HK-2 (cell line): Measurements from ENCODE around the gene DBNDD1.
"Not testable (repeated sequence)": the region's sequence is repeated elsewhere in the genome, so short reads cannot be mapped to it uniquely, and the experiment has no call there.

Experiments used
- DNase-seq: peaks from one replicate; pipeline ENCODE4 v3.0.0-alpha.2; 2018; ENCODE audit not compliant: unreplicated experiment

The DBNDD1 gene

DNA sequence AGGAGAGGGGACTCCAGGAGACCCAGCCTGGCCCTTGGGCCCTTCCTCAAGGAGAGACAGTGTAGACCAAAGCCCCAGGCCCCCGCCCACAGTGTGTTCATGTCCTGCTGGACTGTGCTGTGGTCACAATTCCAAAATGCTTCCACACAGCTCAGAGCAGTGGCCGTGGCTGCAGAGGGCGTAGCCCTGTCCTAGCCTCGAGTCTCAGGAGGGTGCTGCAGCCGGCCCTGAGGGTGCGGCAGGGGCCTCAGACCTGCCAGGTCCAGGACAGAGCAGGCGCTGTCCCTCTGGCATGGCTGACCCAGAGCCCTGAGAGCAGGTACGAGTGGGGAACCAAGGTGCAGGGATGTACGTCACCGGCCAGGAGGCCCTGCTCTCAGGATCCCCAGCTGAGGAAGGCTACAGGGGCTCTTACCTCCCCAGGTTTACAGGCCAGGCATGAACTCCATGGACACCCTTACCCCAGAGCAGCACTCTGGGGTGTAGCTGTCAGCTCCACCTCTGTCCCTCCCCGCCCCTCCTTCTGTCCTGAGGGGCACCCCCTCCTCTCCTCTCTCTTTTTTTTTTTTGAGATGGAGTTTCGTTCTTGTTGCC is 7.3 kb downstream of the DBNDD1 start:
- no peak for DNase-seq

DNA sequence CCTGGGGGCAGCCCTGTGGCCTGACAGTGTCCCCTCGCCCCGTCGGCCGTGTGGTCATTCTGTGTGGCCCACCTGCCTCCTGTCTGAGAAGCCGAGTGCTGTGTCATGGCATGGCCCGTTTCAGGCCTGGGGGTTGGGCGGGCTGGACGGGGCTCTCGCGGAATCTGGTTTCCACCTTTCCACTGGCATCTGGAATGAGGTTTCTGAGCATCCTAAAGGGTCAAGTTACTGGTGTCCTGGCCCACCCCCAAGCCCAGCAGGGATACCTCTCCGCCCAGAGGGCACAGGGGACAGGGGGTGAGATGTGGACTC is 7.8 kb downstream of the DBNDD1 start:
- DNase-seq, result no peak

DNA sequence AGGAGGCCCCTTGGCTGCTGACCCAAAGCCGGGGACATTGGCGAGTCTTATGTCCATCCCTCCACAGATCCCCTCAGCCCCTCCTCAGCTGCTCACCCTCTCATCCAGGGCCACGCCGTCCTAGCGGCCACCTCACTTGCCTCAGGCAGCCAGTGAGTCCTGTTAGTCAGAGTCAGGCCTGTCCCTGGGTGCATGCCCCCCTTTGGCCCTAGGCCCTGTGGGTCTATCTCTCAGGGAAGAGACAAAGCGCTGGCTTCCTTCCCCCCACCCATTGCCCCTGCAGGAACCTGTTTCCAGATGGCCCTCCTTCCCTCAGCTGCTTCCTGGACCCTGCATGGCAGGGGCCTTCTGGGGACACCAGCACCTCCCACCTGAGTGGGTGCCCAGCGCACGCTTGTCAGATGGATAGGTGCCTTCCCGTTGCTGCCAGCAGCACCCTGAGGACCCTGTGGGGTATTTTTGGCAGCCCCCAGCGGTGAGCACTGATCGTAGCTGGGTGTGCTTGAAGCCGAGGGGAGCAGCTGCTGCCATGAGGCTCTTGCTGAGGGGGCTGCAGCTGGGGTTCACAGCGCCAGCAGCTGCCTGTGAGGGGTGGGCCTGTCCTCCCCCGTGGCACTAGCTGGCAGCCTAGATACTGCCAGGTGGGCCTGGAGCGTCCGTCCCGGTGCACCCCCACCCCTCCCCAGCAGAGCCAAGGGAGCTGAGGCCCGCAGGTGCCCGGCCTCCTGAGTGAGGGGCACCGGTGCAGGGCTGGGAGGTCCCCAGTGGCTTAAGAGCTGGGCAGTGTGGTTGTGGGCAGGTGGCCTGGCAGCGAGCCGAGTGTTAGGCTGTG is 8.4 kb downstream of the DBNDD1 start:
- no peak for DNase-seq

DNA sequence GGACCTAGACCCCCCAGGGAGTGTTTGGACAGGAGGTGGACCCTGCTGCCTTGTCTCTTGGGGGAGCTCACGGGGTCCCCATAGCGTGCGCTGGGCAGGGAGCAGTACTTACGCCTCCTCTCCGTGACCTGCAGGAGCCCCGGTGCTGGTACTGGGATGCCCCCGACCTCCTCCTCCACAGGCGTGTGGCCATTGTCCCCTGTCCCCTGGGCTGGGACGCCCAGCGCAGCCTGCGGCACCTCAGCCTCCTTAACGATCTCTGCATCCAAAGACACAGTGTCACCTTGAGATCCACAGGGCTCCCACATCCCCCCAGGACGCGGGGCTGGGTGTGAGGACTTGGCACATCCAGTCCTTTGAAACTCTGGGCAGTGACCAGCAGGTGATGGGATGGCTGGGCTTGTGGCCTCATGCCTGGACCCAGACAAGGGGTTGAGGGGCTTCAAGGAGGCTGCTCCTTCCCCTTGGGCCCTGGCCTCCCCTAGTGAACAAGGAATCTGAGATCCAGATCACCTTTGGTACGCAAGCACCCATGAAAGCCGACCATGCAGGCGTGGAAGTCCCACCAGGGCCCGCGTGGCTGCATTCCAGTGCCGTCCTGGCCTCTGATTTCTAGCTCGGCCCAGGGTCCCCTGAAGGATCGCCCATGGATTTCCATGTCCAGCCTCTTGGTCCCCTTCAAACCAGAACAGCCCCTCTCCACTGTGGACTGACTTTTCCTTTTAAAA is 9.9 kb downstream of the DBNDD1 start:
- no peak for DNase-seq

DNA sequence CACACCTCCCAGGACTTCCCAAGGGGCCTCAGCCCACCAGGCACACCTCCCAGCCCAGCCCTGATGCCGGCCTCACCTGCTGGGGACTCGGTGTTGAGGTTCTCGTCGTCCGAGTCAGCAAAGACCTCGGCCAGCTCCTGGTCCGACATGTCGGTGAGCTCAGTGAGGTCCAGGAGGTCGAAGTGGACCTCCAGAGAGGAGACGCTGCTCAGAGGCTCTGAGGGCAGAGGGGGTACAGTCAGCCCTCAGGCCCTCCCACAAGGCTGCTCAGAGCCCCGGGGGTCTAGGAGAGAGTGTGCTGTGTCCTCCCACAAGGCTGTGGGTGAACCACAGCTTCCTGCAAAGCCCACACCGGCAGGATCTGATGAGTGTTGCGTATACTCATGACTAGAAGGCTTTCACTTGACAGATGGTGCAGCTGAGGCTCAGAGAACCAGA is 10.5 kb downstream of the DBNDD1 start:
- no peak for DNase-seq

DNA sequence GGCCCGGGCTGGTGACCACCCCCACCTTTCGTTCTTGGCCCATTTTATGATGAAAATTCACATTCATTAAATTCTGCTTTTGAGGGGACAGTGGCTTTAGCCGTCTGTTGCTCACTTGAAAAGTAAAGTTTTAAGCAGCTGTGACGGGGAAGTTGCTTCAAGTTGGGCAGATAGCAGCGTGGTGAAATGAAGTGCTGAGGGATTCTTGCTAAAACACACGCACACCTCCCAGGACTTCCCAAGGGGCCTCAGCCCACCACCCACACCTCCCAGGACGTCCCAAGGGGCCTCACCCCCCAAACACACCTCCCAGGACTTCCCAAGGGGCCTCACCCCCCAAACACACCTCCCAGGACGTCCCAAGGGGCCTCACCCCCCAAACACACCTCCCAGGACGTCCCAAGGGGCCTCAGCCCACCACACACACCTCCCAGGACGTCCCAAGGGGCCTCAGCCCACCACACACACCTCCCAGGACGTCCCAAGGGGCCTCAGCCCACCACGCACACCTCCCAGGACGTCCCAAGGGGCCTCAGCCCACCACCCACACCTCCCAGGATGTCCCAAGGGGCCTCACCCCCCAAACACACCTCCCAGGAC is 11.5 kb downstream of the DBNDD1 start:
- DNase-seq, result not testable (repeated sequence)

DNA sequence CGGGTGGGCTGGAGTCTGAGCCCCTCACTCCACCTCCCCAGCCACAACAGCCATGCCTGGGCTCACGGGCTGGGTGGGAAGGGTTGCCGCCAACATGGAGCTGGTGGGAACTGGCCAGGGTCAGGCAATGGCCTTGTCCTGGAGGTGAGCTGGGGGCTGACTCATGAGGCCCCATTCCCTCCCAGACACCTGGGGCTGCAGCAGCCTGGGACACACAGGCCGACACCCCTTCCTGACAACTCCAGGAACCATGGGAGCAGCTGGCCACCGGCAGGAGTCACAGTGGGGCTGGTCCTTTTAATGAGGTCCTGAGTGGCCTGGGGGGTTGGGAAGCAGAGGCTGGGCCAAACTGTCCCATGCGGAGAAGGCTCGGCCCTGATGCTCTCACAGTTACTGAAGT is 12.2 kb downstream of the DBNDD1 start:
- no peak for DNase-seq

DNA sequence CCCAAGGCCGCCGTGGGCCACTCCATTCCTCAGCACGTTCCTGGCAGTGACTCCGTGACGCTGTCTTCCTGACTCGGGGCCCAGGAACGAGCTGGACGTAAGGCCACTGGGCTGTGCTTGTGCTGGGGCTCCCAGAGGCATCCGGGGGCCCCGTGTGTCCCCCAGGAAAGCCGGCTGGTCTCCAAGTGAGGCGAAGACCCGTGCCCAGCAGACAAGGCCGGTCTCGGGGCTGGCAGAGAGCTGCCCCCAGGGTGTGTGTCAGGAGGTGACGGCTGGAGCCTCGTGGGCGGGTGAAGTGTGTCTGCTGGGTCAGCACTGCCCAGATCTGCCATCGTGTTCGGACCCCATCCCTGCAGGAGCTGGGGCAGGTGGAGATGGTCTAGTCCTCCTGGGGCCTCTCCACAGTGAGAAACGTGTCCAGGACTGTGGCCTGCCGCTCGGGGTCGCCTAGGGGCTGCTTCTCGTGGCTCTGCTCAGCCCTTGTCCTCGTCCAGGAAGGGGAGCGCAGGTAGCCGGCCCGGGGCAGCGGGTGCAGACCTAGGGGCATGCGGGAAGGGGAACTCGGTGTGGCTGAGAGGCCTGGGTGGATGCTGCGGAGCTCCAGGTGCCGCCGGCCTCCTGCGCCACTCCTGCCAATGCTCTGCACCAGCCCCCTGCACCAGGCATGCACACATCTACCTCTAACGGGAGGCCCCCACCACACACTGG is 13.1 kb downstream of the DBNDD1 start:
- DNase-seq, result no peak

DNA sequence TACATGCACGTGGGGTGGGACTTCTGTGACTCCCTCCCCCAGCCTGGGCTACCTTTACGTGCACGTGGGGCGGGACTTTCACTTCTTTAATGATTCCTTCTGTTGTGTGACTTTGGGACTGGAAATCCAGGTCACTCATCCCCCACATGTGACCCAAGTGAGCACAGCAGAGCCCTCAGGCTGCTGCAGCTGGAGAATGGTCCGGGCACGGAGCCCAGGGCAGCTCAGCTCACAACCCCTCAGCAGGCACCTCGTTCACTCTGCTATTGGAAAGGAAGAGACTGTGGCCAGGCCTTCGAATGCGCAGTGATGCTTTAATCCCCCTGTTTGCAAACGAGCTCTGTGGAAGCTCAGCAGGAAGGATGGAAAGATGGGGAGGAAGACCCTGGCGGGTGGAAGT is 14.7 kb downstream of the DBNDD1 start:
- DNase-seq, result no peak

DNA sequence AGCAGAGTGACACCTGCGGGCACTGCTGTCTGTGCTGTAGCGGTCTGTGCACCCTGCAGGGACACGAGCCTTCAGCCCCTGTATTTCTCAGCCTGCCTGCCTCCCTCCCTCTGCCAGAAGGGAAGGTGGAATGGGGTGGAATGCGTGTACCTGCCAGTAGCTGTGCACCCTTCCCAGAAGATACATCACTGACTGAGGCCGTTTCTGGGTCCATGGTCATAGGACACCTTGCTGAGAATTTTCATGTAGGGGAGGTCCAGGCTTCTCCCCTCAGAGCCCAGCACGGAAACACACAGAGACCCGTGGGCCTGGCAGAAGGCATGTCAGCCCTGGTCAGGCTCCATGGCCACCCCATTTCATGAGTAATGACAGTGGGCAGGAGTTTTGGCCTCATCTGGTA is 16.5 kb downstream of the DBNDD1 start:
- DNase-seq, result no peak

DNA sequence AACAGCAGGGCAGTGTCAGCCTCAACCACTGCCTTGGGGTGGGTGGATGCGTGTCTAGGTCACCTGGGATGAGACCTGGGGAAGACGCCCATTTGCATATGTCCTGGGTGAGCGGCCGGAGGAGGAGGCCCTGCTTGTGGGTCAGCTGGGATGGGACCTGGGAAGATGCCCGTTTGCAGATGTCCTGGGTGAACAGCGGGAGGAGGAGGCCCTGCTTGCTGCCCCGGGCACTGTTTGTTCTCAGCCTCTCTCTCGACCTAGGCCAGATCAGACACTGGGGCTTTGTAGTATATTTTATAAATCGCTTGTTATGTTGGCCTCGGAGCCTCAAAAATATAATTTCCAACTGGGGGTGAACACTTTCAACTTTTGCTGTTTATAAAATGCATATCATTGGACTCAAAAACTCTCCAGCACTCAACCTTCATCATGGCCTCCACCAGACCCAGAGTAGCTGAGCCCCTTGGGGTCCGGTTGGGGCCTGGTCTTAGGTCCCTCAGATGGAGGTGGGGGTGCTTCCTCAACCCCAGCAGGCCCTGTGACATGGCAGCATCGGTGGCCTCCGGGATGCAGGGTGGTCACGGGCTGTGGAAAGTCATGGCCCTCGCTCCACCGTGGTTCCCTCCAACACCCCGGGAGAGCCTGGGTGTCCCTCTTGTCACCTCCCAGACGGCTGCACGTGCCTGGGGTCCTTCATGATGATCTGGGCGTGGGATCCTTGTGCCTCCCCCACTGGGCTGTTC is 17.3 kb downstream of the DBNDD1 start:
- no peak for DNase-seq

DNA sequence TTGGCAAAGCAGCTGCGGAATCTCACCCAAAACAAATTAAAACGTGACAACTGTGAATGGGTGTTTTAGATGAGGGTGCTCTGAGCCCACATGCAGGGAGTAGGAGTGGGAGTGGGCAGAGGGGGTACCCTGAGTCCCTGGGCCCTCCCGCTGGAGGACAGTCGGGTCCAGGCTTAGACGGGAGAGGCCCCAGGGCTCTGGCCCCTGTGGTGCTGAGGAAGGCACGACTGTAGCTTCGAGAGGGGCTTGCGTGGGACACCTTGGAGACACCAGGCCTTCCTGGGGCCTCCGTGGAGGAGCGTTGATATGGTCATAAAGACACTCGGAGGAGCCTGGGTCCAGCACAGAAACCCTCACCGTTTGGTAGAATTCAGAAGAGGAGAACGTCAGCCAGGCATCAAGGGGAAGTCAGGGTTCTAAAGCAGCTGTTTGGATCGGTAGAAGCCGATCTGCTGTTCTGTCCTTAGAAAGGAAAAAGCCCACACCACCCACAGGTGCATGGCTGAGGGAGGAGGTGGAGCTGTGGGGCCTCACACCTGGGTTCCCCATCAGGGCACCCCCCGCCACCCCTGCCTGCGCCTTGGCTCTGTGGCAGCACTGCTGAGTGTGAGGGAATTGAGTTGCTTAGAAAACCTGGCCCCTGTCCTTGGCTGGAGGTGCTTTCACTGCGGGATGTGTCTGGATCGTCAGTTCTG is 18.4 kb downstream of the DBNDD1 start:
- no peak for DNase-seq

DNA sequence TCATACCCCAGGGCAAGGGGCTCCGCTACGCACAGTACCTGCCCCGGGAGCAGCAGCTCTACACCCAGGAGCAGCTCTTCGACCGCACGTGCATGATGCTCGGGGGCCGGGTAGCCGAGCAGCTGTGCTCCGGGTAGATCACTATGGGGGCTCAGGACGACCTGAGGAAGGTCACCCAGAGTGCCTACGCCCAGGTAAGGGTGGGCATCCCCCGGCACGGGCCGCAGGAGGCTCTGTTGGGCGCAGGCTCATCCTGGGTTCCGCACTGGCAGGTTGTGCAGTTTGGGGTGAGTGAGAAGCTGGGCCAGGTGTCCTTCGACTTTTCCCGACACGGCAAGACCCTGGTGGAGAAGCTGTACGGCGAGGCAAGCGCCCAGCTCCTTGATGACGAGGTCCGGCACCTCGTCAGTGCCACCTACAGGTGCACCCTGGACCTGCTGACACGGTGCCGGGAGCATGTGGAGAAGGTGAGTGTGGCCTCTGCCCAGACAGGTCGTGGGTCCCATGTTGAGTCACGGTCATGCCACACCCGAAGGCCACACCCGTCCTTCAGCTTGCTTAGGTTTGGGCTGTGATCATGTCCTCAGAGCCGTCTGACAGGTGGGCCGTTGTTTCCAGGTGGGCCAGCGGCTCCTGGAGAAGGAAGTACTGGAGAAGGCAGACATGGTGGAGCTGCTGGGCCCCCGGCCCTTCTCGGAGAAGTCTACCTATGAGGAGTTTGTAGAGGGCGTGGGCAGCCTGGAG is 19.3 kb downstream of the DBNDD1 start:
- DNase-seq, result no peak

DNA sequence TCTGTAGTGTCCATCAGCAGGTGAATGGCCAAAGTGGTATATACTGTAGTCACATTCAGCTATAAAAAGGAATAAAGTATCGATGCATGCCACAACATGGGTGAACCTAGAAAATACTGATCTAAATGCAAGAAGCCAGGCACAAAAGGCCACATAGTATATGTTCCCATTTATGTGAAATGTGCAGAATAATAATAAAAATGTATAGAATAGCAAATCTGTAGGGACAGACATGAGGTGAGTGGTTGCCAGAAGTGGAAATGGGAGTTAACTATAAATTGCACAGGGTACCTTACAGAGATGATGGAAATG is 23.1 kb downstream of the DBNDD1 start:
- DNase-seq, result no peak

DNA sequence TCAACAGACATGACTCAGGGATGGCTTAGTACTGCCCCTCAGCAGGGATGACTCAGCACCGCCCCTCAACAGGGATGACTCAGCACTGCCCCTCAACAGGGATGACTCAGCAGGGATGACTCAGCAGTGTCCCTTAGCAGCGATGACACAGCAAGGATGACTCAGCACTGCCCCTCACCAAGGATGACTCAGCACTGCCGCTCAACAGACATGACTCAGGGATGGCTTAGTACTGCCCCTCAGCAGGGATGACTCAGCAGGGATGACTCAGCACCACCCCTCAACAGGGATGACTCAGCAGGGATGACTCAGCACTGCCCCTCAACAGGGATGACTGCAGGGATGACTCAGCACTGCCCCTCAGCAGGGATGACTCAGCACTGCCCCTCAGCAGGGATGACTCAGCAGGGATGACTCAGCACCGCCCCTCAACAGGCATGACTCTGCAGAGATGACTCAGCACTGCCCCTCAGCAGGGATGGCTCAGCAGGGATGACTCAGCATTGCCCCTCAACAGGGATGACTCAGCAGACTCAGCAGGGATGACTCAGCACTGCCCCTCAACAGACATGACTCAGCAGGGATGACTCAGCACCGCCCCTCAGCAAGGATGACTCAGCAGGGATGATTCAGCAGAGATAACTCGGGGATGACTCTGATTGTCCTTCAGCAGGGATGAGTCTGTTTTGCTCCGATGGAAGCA is 23.6 kb downstream of the DBNDD1 start:
- peak; percentile 48 for DNase-seq

DNA sequence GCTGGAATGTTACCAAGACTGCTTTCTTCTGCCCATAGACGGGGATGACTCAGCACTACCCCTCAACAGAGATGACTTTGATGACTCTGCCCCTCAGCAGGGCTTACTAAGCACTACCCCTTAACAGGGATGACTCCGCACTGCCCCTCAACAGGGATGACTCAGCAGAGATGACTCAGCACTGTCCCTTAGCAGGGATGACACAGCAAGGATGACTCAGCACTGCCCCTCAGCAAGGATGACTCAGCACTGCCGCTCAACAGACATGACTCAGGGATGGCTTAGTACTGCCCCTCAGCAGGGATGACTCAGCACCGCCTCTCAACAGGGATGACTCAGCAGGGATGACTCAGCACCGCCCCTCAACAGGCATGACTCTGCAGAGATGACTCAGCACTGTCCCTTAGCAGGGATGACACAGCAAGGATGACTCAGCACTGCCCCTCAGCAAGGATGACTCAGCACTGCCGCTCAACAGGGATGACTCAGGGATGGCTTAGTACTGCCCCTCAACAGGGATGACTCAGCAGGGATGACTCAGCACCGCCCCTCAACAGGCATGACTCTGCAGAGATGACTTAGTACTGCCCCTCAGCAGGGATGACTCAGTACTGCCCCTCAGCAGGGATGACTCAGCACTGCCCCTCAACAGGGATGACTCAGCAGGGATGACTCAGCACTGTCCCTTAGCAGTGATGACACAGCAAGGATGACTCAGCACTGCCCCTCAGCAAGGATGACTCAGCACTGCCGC is 24.4 kb downstream of the DBNDD1 start:
- peak; percentile 34 for DNase-seq

DNA sequence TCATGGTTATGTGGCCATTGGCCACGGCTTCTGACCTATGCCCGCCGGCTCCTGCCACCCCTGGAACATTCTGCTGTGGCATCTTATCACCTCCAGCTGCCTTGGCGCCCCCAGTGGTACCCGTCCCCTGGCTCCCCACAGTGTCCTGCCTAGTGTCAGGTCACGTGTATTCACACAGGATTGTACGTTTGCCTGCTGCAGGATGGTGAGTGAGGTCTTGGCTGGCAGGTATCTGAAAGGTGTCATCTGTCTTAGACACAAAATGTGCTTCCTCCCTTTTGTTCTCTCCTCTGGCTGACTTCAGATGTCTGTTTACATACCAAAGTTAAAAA is 24.9 kb downstream of the DBNDD1 start:
- DNase-seq, result no peak

DNA sequence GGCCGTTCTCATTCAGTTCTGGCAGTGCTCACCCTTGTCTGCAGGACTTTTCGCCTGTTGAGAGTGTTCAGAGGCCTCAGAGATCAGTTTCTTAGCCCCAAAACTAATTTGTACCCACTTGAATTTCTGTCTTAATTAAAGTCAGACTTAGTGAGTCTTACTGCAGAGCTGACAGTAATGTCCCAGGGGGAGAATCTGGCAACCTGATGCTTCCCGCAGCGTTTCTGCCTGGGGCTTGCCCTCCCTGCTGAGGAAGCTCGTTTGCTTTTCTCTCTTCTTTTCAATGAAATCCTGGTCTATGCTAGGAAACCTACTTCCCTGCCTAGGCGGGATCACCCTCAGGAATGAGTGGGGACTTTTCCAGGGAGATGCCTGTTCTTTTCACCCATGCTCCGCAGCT is 25.3 kb downstream of the DBNDD1 start:
- no peak for DNase-seq

DNA sequence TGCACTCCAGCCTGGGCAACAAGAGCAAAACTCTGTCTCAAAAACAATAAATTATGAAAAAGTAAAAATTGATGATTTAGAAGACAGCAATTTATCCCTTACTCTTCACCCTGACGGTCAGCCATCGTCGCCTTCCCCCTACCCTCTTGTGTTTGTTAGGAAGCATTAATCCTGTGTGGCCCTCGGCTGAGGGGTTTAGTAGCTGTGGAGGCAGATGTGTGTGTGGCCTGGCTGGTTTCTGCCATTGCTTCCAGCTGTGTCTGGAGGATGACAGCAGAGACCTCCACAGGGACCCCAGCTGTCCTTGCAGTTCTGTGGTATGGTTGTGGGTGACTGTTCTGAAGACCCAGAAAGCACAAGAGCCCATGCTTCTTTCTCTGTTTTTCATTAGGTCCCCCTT is 25.9 kb downstream of the DBNDD1 start:
- no peak for DNase-seq
